ENCODE results near the gene RPS28. TPM values are rescaled to one million over a fixed set of nuclear protein-coding genes. Genes with fewer than 3 reads are reported as not detected.

The RPS28 gene
- total RNA-seq: 100 to 1,000 TPM; 337 to 849 (median 372) TPM

GRCh38 chr19:8321067-8321985 lies at the start of gene RPS28, which contains the start of gene NDUFA7:
Gene RPS28, plus strand, starts transcription at chr19:8321496. Its CDS starts 35 bp downstream, at chr19:8321531.
Gene NDUFA7, minus strand, starts transcription at chr19:8321375. Its CDS starts 17 bp downstream, at chr19:8321358.
- TF ChIP-seq CTCF (IDR thresholded peaks at IDR 0.05; ENCODE audit: low read depth): no peak

GRCh38 chr19:8302357-8302691 lies 19.0 kb upstream of the RPS28 start:
- no peak for TF ChIP-seq CTCF (IDR thresholded peaks at IDR 0.05; ENCODE audit: low read depth)

- no peak for TF ChIP-seq CTCF (IDR thresholded peaks at IDR 0.05; ENCODE audit: low read depth)
These were observed 18.6 kb upstream of the RPS28 start for GRCh38 chr19:8302734-8303133.

- no peak for TF ChIP-seq CTCF (IDR thresholded peaks at IDR 0.05; ENCODE audit: low read depth)
These were observed 16.3 kb upstream of the RPS28 start for GRCh38 chr19:8304841-8305621.

GRCh38 chr19:8305798-8306197 lies 15.5 kb upstream of the RPS28 start:
- TF ChIP-seq CTCF (IDR thresholded peaks at IDR 0.05; ENCODE audit: low read depth): no peak

- no peak for TF ChIP-seq CTCF (IDR thresholded peaks at IDR 0.05; ENCODE audit: low read depth)
These were observed 14.9 kb upstream of the RPS28 start for GRCh38 chr19:8306235-8307054.
